Measurements from ENCODE around the gene PPP1R10.

Gene PPP1R10

DNA sequence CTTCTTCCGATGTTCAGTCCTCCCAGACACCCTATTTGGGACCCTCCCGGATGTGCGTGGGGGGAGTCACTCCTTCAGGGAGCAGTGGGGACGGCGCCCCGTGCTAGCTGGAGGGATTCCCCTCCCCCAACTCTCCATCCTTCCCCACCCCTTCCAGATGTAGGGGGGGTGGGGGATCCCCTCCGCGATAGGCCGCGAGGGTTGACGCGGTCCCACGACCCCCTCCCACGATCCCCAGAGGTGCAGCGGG is 61.3 kb downstream of the PPP1R10 start:
- no peak for DNase-seq

DNA sequence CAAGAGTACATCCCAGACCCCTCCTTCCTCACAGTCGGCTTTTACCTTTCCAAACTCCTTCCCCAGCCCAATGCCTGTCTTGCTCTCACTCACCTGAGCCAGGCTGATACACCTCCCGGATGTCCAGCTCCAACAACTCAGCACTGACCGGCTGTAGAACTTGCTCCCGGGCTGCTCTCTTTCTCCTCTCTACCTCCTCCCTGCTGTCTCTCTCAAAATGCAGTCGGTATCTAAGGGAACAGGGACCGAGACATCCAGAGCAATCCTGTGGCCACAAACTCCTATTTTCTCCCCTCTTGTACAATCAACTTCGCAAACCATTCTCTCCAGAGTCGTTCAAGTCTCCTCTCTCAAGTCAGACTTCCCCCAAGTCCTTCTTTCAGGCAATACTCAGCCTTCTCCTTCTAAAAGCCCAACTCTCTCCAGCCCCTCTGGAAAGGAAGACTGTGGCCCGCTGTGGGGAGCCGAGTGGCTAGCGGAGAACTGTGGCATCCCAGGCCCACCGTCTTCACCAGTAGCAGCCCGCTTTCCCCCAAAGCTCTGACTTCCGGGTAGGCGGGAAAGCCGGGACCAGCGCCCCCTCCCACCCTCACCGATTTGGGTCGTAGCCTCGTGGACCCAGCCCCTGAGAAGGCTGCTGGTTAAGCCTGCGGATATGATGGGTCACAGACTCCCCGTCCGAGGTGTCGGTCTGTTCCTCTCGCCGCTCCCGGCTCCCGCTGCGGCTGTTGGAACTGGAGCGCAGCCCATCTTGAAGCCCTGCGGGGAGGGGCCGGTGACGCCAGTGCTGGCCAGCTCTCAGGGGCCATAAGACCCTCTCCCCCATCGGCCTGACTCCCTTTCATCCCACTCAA is 61.9 kb downstream of the PPP1R10 start:
- no peak for DNase-seq

DNA sequence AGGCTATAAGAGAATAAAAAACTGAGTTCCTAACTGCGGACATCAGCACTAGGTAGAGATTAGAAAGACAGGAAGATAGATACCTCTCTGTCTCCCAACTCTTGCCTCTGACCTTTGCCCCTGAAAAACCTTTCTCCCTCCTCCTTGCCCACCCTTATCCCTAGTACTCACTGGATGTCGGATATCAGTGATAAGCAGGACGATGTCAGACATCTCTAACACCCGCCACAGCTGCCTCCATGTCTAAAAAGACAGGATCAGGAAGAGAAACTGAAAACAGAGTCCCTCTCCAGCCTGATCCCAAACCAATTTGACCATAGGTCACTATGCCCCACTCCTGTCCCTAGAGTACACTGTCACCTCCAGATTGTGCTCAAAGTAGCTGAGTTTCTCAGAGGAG is 62.6 kb downstream of the PPP1R10 start:
- no peak for DNase-seq

All from OCI-M1 (cell line).